Left cardiac atrium (tissue), 4 donors: ENCODE measurements around the gene ARF1. TPM values are rescaled to one million over a fixed set of nuclear protein-coding genes. Genes with fewer than 3 reads are reported as not detected.

Experiments used
- ATAC-seq, 2 donors: fragments of 200-7000 bp; cut with Tn5 transposase; one replicate each; pipeline ENCODE4 v1.9.1; 2020; ENCODE audit warnings: mild to moderate bottlenecking in 2 of 2, moderate library complexity in 2 of 2
- DNase-seq: peaks from one replicate; pipeline ENCODE4 v3.0.0-alpha.2; 2020
- intact Hi-C, 2 donors: fragments of 100-400 bp; cut with DNase I; formaldehyde crosslinking; loops; one replicate each; pipeline versions ENCODE4 v1.14.1 to v1.15.1; 2022 to 2023
- long read RNA-seq: library from polyadenylated mRNA; unstranded; transcript quantifications from one replicate; pipeline ENCODE4 v2.0.0, GENCODE V29; 2021
- total RNA-seq, 2 donors: library from RNA; stranded (reverse); fragmentation: NEBNext Ultra II Directional; extraction: Animal tissue kit (Norgen Biotek cat#: 25700); gene quantifications; one replicate each; pipeline ENCODE4 v1.2.1, GENCODE V29; 2021
- donor health status: DM: no; HTN: yes; CAD: no.
- donor health status: DM: no; HTN: yes; CAD: no; lungs with severe emphysema.
- donor health status: DM: yes; HTN: yes; CAD: no.
- donor health status: Dilated cardiomyopathy.

ARF1 gene
- 100 to 1,000 TPM; 295 to 397 TPM for total RNA-seq
- long read RNA-seq, transcript ARF1-213 (5 exons, 1,972 nt): minor isoform, 19 of 1,107 reads
- long read RNA-seq, transcript ARF1-201 (5 exons, 1,888 nt): major isoform, 1,015 of 1,107 reads
- long read RNA-seq, partial matches to known transcripts: 33 of 1,107 reads
- long read RNA-seq, other reads (novel, unspliced or antisense): 30 of 1,107 reads

DNA sequence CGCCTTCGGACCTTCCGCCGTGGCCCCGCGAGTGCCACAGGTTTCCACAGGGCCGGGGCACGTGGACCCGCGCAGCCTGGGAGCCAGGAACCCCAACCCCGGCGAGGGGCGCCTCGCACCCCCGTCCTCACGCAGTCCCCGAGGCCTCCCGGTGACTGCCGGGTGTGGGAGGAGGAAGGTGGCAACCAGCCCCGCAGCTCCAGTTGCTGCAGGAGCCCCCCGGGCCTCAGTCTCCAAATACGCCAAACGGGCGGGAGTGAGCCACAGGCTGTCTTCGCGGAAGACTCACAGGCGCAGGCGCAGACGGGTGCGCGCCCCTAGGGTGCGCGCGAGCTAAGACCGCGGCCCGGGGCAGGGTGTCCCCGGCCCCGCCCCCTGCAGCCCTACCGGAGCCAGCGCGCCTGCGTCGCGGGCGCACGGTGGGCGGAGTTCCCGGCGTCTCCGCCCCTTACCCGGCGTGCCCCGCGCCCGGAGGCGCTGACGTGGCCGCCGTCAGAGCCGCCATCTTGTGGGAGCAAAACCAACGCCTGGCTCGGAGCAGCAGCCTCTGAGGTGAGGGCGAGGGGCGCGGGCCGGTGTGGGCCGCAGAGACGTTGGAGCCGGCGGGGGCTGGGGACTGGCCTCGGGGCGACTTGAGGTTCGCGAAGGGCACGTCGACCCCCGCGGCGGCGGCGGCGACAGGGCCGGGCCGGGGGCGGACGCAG is at the start of gene ARF1:
Gene ARF1 (plus strand): TSS at position 495 of the 704 bp plus-strand sequence. CDS start 14,407 bp downstream, outside the sequence.
- peak; percentile 90 to 96 for ATAC-seq
- DNase-seq: peak; percentile 93
- intact Hi-C loops: no loop called here

DNA sequence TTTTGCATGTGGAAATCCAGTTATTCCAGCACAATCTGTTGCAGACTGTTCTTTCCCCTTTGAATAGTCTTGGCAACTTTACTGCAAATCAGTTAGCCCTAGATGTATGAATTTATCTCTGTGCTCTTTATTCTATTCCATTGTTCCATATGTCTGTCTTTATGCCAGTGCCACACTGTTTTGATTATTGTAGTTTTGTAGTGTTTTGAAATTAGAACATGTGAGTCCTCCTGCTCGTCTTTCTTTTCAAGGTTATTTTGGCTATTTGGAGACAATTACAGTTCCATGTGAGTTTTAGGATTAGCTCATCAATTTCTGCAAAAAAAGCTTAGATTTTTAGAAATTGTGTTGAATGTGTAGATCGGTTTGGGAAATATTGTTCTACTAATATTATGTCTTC is 49.1 kb upstream of the ARF1 start:
- no peak for DNase-seq
- intact Hi-C loops: no loop called here
- ATAC-seq: no peak

DNA sequence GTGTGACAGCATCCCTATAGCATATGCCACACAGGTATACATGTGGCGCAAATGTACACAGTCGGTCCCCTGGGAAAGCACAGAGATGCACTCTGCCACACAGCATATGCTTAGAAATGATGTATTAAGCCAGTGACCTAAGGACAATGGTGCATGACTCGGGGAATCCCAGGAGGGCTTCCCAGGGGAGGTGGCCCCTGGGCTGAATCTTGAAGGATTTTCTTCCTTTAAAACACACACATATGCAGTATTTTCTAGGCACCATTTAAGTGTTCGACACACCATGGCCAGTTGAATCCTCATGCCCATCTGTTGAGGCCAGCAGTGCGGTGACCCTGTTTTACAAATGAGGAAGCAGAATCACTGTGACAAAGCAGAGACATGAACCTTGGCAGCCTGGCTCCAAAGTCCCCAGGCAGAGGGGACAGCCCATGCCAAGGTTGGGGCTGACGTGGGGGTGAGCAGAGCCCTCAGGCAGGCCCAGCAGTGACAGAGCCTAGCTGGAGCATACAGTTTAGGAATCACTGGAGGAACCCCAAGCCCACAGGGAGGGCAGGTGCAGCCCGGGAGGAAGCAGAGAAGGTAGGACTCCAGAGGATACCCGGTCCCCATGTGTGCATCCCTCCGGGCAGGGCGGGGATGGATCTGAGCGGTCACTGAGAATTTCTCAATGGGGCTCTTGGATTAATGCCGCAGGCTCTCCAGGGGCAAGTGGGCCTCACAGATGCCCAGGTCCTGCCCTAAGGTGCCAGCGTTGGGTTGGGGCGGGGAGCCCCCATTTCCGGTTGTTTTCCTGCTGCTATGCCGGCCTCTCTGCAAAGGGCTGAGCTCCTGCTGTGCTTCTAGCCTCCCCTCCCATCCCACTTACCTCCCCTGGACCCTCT is 47.3 kb upstream of the ARF1 start:
- intact Hi-C loops: no loop called here
- ATAC-seq: no peak
- no peak for DNase-seq

DNA sequence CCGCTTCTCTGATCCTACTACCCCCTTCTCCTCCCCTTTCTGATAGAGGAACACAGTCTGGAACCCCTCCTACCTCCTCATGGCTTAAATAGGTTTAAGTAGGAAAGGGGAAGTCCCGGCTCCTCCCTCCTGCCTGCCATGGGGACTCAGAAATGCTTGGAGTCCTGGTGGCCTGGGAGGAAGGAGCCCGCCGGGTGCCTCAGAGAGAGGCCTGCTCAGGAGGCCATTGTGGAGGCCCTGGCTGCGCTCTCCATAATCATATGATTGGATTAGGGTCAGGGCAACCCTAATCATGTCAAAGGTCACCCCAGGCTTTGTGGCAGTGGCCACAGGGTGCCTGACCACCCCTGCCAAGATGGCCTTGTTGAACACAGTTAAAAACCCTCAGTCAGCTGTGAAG is 46.7 kb upstream of the ARF1 start:
- intact Hi-C loops: no loop called here
- DNase-seq: no peak
- ATAC-seq: no peak

DNA sequence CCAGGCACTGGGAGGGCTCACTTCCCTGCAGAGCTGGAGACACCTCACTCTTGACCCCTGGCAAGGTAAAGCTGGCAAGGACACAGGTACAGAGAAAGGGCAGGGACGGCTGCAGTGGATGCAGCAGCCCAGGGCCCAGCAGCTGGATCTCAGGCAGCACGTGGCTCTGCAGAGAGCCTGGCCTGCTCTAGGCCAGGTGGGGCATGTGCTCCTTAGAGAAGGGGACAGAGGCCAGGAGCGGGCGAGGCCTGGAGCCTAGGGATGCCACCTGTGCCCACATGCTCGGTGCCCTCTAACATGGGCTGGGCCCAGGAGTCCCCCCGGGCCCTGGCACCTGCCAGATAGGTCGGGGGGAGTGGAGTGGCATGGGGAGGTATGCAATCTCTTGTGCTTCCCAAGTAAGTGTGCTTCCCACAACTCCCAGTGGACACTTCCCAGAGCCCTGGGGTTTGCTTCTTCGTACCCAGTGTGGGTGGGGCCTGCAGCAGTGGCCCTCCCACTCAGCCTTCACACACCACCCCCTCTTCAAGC is 45.7 kb upstream of the ARF1 start:
- no peak for ATAC-seq
- intact Hi-C loops: no loop called here
- no peak for DNase-seq

DNA sequence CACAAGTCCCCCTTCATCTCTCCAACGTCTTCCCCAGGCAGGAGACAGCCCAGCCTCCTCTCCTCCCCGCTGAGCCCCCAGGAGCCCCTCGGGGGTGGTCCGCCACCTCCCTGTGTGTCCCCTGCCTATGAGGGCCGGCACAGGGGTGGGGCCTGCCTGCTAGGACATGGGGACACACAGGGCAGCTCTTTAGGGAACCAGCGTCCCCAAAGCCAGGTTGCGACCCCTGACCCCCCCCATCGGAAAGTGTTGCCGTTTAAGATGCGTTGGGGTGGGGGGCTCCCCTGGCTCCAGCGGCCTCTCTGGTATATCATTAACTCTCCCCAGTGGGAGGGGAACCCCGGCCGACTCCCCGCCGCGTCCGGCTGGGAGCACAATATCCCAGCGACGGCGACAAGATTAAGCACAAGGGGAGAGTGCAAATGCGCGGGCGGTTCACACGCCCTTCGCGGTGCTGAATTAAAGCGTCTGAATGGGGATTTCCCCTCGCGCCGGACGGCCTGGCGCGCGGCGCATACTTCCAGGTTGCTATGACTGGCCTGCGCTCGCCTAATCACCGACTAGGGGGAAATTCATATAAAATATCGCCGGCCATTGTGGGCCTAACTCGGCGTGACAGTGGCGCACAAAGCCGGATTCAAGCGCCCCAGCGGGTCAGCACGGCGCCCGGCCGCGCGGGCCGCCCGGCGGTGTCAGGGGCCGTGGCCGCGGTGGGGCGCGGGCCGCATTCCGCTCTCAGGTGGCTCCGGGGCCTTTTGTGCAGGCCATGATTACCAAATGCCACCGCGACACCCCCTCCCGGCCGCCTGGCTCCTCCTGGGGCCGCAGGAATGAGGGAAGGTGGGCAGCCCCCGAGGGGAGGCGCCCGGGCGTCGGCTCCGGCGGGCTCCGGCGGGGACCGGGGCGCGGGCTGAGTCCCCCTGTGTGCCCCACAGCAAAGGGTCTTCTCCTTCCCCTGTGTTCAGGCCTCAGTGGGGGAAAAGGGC is 44.8 kb upstream of the ARF1 start:
- intact Hi-C loops: no loop called here
- DNase-seq (no peak), ATAC-seq (peak; percentile 15 to 81)

DNA sequence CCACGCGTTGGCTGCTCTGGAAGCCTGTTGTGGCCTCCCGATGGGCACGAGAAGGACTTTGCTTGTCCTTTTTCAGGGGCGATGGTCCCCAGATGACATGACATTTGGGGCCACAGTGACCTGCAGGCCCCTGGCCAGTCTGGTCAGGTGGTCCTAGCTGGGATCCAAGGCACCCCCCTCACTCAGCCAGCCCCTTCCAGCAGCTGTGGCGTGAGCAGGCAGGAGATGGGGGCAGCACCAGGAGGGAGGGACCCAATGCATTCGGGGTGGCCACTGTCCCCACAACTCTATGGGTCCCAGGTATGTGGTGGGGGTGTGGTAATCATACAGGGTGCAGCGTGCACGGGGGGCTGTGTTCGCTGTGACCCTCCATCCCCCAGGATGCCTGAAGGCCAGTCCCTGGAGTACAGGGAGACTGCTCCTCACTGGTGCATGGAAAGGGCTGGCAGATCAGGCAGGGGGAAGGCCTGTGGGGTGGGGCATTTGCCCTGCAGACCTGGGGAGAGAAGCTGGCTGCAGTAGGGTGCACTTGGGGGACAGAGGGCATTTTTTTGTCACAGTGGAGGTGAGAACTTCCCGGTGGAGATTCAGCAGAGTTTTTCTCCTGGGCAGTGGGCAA is 44.0 kb upstream of the ARF1 start:
- intact Hi-C loops: no loop called here
- DNase-seq (no peak), ATAC-seq (no peak)

DNA sequence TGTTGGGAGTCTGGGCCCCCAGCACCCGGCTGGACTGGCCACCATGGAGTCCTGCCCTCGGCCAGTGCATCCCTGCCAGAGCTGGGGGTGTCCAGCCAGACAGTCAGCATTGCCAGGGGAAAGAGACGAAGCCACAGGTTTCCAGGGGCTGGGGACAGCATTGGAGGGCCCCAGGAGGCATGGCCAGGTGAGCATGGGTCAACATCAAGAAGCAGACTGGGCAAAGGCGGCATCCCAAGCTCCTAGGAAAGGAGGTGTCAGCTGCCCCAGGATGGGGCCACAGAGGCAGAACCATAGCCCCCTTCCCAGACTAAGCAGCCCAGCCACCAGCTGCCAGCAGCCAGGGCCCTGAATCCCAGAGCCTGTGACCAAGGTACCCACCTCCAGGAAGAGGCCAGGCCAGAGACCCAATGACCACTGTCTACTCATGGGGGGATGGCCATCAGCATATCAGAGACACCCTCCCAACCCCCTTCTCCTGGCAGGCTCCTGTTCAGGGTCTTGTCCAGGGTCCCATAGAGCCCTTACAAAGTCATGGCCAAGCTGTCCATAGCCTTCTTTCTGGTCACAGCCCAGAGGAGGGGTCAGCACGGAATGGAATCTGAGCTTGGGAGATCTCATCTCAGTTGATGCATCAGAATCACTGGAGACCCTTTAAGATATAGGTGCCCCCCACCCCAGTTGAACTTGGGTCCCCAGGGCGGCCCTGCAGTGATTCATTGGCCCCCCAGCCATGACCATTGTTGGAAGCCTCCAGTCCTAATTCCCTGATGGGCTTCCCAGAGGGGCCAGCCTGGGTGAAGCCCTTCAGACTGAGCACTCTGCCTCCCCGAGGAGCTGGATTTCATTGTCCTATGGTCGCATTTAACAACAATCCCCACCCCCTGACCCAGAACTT is 43.3 kb upstream of the ARF1 start:
- intact Hi-C loops: no loop called here
- DNase-seq: no peak
- no peak for ATAC-seq

DNA sequence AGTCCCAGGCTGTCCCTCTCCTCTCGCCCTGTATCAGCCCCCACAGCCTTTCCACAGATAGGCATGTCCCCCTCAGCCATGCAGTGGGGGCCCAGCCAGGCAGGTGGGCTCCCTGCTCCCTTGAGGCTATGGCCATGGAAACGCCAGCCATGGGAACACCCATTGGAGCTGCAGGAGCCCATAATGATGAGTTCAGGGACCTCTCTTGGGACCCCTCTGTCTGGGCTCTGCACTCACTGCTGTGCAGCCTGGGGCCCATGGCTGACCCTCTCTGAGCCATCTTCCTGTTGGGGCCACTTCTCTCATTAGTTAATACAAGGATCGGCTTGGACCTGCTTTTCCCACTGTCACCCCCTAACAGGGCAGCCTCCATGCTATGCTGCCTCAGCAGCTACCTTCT is 42.5 kb upstream of the ARF1 start:
- no peak for DNase-seq
- intact Hi-C loops: no loop called here

DNA sequence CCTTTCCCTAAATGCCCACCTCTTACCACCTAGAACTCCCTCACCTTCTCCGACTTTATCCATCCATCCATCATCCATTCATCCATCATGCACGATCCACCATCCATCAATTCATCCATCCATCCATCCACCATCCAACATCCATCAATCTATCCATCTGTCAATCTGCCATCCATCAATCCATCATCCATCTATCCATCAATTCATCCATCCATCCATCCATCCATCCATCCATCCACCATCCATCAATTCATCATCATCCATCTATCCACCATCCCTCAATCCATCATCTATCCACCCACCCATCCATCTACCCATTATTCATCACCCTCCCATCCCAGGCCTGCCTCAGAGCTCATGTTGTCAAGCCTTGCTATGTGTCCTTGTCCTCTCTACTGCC is 41.2 kb upstream of the ARF1 start:
- DNase-seq (no peak), ATAC-seq (no peak)
- intact Hi-C loops: no loop called here

More for the DNA sequence above, 42.5 kb upstream of the ARF1 start:
- no peak for ATAC-seq

DNA sequence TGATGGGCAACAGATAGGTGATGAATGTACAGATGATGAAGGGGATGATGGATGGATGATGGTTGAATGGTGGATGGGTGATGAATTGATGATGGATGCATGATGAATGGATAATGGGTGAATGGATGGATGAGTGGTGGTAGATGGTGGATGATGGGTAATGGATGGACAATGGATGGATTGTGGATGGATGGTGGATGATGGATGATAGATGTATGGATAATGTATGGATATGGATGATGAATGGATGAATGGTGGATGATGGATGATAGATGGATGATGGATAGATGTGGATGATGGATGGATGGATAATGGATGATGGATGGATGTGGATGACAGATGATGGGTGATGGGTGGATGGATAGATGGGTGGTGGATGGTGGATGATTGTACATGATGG is 40.0 kb upstream of the ARF1 start:
- no peak for ATAC-seq
- DNase-seq: no peak
- intact Hi-C loops: no loop called here

DNA sequence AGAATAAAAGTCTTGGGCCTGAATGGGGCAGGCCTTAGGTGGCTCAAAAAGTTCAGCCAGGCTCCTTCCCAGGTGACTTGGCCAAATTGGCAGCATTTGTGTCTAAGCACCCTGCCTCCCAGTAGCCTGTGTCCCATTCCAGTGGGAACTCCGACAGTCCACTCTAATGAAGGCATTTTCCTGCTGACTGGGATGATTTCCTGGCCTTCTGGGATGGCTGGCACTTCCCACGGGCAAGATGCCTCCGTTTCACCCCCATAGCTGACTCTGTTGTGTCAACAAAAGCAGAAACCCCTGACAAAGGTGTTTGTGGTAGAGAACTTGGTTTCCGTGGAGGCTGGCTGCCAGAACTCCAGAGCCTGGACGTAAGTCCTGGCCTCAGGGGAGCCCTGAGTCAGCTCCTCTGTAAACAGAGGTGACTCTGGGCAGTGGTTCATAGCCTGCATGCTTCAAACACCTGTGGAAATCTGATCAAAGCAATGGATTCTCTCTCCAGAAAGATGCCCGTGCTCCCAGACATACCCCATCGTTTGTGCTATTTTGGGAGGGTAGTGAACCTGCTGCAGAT is 39.1 kb upstream of the ARF1 start:
- intact Hi-C loops: no loop called here
- ATAC-seq (no peak), DNase-seq (no peak)

DNA sequence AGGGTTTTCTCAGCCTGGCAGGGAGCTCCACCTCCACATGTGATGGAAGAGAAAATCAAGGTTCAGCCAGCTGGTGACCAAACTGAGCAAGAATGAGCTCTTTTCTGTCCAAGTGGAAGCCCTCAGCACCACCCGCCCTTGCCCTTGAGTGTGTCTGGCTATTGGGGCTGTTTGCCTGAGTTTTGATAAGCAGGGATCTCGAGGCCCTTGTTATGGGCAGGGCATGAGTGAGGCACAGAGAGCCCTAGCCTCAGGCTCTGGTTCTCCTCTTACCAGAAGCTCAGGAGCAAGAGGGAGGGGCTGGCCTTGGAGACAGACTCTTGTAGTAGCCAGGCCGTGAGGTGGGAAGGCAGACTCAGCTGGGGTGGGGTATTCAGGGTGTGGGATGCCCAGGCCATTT is 37.5 kb upstream of the ARF1 start:
- no peak for DNase-seq
- intact Hi-C loops: no loop called here
- ATAC-seq: no peak

DNA sequence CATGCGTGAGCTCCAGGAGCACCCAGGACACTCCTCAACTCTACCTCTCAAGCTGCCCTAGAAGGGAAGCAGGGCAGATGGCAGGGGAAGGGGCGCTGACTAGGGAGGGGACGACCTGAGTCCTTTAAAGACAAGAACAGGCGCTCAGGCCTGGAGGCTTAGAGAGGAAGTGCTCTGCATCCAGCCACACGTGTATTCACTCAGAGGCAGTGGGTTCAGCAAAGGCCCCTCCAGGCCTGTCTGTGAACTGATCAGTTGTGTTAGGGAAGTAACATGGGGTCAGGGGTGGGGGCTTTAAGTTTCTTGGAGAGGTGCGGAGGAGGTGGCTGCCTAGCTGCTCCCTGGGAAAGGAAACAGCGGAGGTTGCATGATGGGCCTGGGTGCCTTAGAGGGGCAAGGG is 37.1 kb upstream of the ARF1 start:
- ATAC-seq (no peak), DNase-seq (no peak)
- intact Hi-C loops: no loop called here

DNA sequence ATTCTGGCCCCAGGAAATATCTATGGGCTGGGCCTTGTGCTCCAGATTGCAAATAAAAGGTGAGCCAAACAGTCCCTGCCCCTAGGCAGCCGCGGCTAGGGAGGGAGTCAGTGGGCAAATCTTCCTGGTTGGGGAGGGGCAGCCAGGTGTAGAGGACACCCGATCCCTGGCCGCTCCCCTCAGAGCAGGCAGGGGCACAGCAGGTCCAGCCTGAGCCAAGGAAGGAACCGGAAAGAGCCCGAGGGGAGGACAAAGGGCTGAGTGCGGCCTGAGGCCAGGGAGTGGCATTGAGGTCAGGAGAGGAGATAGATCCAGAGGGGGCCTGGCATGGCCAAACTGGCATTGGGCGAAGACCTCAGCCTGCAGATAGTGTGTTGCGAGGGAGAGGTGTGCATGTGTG is 36.6 kb upstream of the ARF1 start:
- intact Hi-C loops: no loop called here
- no peak for ATAC-seq
- DNase-seq: no peak

DNA sequence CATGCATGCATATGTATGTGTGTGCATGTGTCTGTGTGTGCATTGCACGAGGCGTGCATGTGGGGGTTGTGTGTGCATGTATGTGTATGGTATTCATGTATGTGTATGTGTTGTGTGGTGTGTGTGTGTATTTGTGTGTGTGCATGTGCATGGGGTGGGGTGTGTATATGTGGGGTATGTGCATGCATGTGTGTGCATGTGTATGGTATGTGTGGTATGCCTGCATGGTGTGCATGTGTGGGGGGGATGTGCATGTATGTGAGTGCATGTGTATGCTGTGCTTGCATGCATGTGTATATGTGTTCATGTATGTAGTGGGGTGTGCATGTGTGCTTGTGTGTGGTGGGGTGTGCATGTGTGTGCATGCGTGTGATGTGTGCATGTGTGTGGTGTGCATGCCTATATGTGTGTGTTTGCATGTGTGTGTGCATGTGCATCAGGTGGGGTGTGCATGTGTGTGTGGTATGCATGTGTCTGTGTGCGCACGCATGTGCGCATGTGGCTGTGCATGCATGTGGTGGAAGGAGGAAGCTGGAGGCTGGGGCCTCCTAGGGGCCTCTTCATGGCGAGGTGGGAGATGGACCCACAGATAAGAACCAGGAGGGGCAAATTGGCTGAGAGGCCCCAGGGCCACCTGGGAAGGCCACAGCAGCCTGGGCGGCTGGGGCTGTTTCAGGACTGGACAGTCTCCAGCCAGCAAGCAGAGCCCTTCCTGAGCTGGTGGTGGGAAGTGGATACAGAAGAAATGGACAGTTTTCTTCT is 35.9 kb upstream of the ARF1 start:
- DNase-seq (no peak), ATAC-seq (no peak)
- intact Hi-C loops: no loop called here

DNA sequence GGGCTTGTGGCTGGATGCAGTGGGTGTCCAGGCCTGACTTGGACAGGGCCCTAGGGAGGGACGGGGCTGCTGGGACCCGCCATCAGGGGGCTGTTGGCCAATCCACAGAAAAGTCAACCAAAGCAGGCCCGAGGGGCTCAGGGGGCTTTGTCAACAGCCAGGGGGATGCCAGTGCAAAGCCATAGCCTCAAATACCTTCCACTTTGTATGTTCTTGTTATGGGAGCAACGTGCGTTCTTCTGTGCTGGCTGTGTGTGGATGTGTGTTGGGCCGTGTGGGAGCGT is 35.4 kb upstream of the ARF1 start:
- intact Hi-C loops: no loop called here
- ATAC-seq (no peak), DNase-seq (no peak)
